Neural progenitor cell (in vitro differentiated cells): ENCODE measurements around the gene TMEM179.

Source experiments
- EZH2 ChIP-seq: fragments of 200-600 bp; sonication (generic); IDR thresholded peaks from 2 replicates; pipeline ENCODE4 v1.6.1; 2017; ENCODE audit warnings: antibody characterized with exemption, mild to moderate bottlenecking, moderate library complexity
- EZH2phosphoT487 ChIP-seq: fragments of 200-600 bp; sonication (generic); IDR thresholded peaks from 2 replicates; pipeline ENCODE4 v1.6.1; 2017; ENCODE audit warnings: antibody characterized with exemption
- TF ChIP-seq, protein P1 (sequence below): fragments of 200-600 bp; sonication (generic); IDR thresholded peaks from 2 replicates; pipeline ENCODE4 v1.5.1; 2017; ENCODE audit warnings: antibody characterized with exemption, mild to moderate bottlenecking

DNA sequence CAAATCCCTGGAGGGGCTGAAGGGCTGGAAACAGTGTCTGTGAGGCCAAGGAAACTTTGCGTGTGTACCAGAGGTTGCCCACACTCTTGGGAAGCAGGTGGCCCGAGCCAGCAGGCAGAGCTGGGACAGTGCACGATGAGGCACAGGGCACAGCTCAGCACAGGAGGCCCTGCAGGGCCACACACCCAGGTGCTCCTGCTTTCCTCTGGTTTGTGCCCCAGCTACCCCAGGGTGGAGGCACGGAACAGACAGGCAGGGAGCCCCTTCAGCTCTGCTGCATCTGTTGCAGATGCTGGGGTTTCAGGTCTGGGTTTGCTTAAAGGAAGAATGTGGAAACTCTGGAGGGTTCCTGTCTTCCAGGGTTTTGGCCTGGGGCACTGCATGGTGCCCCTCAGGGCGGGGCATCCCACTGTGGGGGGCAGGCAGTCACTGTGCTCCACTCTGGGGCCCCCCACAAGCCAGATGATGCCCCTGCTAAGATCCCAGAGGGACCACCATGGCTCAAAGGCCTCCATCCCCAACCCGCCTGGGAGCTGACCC lies 8.6 kb downstream of the TMEM179 start:
- TF ChIP-seq, protein P1, sequence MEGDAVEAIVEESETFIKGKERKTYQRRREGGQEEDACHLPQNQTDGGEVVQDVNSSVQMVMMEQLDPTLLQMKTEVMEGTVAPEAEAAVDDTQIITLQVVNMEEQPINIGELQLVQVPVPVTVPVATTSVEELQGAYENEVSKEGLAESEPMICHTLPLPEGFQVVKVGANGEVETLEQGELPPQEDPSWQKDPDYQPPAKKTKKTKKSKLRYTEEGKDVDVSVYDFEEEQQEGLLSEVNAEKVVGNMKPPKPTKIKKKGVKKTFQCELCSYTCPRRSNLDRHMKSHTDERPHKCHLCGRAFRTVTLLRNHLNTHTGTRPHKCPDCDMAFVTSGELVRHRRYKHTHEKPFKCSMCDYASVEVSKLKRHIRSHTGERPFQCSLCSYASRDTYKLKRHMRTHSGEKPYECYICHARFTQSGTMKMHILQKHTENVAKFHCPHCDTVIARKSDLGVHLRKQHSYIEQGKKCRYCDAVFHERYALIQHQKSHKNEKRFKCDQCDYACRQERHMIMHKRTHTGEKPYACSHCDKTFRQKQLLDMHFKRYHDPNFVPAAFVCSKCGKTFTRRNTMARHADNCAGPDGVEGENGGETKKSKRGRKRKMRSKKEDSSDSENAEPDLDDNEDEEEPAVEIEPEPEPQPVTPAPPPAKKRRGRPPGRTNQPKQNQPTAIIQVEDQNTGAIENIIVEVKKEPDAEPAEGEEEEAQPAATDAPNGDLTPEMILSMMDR, result no peak
- TF ChIP-seq EZH2phosphoT487 (no peak), EZH2 (no peak)
